ENCODE results near the gene ACOX3. TPM values are rescaled to one million over a fixed set of nuclear protein-coding genes. Genes with fewer than 3 reads are reported as not detected.
"Not testable (repeated sequence)": the region's sequence is repeated elsewhere in the genome, so short reads cannot be mapped to it uniquely, and the experiment has no call there.

ACOX3 gene
- total RNA-seq, 2 donors from 2014 or later = 32.8 to 66.1 TPM

DNA sequence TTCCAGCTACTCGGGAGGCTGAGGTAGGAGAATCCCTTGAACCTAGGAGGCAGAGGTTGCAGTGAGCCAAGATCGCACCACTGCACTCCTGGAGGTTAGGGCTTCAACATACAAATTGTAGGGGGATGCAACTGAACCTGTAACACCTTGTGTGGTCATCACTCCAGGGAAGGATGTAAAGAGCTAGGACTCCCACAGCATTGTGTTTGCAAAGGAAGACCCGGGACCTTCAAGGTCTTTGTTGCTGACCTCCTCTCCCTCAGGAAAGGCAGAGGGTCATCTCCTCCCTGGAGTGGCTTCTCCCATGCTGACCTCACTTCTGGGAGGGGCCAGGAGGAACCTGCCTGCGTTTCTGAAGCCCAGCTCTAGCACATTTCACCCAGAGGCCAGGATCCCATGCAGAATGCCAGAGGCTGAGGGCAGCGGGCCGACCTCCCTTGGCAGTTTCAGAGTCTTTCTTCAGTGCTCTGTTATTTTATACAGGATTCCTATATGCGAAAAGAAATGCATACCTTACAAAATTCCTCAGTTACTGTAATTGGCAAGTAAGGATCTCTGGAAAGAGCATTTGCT lies 90.8 kb downstream of the ACOX3 start:
- DNase-seq = no peak
- intact Hi-C loops (cut with DNase I) = no loop called here
- no peak for ATAC-seq

DNA sequence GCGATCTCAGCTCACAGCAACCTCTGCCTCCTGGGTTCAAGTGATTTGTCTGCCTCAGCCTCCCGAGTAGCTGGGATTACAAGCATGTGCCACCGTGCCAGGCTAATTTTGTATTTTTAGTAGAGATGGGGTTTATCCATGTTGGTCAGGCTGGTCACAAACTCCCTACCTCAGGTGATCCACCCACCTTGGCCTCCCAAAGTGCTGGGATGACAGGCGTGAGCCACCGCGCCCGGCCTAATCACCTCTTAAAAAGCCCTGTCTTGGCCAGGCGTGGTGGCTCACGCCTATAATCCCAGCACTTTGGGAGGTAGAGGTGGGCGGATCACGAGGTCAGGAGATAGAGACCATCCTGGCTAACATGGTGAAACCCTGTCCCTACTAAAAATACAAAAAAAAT lies 91.3 kb downstream of the ACOX3 start:
- ATAC-seq; intact Hi-C loops (cut with DNase I): not testable (repeated sequence)

GRCh38 chr4:8348071-8348470 lies 92.5 kb downstream of the ACOX3 start:
- no peak for DNase-seq

More for the DNA sequence above, 91.3 kb downstream of the ACOX3 start:
- not testable (repeated sequence) for DNase-seq

GRCh38 chr4:8347660-8348059 lies 92.9 kb downstream of the ACOX3 start:
- no peak for DNase-seq
- ATAC-seq = no peak
- intact Hi-C loops (cut with DNase I) = no loop called here

More at GRCh38 chr4:8348071-8348470, 92.5 kb downstream of the ACOX3 start:
- ATAC-seq = no peak
- intact Hi-C loops (cut with DNase I) = no loop called here

GRCh38 chr4:8346838-8347605 lies 93.5 kb downstream of the ACOX3 start:
- intact Hi-C loops (cut with DNase I) = no loop called here
- DNase-seq (no peak), ATAC-seq (peak; percentile 24 to 56)

DNA sequence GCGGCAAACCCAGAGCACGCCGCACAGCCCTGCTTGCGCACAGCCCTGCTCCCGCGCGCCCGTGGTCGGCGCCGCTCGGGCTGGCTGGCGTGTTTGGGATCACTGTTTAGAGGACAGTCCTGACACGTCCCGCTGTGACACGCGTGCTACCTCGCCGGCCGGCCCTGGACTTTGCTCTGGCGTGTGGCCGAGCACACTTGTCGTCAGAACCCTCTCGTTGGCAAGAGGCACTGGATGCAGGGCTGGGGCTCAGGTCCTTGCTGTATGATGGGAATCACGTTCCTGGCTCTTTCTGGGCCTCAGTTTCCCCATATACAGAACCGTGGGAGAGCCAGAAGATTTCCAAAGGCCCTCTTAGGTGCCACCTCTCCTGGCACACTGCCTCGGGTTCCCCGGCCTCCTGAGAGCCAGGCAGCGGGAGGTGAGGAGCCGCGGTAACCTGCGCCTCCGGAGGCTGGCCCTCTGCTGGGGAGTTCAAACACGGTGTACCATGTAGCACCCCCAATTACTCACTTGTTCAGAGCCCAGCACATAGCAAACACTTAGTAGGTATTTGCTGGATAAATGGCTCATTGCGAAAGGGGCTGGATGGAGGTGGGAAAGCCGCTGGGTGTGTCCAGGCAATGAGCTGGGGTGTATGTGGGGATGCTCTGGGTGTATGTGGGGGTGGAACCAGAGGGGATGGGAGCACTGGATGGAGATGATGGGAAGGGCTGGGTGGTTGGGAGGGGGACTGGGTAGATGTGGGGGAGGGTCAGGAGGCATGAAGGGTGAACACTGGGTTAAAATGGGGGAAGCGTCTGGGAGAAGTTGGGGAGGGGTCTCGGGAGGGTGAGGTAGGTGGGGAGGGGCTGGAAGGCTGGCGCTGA lies 94.3 kb downstream of the ACOX3 start:
- ATAC-seq = no peak
- no peak for DNase-seq
- intact Hi-C loops (cut with DNase I) = no loop called here

DNA sequence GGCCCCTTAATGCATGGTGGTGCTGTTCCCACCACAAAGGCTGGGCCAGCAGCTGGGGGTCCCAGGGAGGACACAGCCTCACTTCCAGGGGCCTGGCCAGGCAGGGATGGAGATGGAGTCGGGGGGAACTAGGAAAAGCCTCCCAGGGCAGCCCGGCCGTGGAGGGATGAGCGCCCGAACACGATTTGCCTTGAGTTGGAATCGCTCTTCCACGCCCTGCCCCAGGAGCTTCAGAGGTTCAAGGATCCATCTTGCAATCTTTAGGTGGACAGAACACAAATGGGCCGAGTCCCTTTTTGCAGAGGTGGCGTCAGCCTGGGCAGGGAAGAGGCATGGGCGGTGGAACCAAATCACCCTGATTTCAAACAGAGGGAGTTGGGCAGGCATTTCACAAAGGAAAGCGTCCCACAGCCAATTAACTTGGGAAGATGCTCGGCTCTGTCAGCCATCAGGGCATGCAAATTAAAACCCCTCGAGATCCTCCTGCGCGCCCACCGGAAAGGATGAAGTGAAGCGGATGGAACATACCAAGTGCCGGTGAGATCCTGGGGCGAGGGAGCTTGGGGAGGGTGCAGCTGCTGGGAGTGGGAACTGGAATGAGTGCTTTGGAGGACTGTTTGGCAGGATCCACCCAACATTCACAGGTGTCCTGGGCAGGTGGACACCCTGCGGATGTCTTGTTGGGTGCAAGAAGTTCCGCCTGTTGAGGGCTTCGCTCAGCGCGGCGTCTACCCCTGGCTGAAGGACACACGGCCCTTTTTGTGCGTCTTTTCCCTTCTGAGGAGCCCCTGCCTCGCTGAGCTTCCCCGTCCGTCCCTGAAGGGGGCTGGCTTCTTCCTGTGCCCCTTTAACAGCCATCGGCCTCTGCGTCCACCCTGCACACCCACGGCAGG lies 95.2 kb downstream of the ACOX3 start:
- no peak for ATAC-seq
- no peak for DNase-seq

GRCh38 chr4:8344377-8344776 lies 96.1 kb downstream of the ACOX3 start:
- intact Hi-C loops (cut with DNase I) = no loop called here
- ATAC-seq = no peak
- DNase-seq = no peak

More for the DNA sequence above, 95.2 kb downstream of the ACOX3 start:
- intact Hi-C loops (cut with DNase I) = no loop called here

DNA sequence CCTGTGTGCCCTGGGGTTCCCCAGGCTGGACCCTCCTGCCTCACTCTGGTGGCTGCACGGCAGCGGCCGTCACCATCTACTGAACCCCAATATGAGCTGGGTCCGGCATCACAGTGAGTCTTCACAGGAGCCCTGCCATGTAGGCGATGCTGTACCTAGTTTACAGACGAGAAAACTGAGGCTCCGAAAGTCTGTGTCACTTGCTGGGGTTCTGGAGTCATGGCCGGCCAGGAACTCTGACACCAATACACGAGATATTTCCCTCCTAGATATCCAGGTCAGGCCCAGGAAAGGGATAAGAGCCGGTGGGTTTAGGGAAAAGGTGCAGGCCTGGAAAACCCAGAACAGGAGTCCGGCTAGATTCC lies 96.6 kb downstream of the ACOX3 start:
- DNase-seq (no peak), ATAC-seq (no peak)
- intact Hi-C loops (cut with DNase I) = no loop called here

DNA sequence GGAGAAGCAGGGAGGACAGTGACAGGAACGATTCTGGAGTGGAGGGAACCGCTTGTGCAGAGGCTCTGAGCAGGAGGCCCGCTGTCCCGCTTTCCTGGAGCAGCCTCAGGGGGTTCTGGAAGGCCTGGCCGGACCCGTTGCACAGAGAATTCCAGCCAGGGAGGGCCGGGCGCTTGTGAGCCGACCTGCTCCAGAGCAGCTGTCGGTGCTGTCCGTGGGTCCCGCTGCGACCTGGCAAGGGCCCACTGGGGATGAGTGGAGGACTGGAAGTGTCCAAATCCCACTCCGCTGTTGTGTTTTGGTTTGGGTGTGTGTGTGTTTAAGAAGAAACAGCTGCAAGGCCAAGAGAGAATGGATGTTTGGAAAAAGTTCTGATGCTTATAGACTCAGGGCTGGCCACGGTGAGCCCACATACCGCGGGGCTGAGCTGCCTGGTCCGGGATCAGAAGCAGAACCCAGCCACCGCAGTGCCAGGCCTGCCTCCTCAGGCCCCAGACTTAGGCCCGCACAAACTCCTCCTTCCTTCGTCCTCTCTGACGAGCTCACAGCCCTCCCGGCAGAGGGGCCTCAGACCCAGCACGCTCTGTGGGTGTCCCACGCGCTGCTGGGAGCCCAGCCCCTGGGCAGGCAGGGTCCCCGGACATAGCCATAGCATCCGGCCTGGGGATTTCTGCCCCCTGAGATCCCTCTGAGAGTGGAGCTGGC lies 97.1 kb downstream of the ACOX3 start:
- DNase-seq (no peak), ATAC-seq (no peak)
- intact Hi-C loops (cut with DNase I) = no loop called here

DNA sequence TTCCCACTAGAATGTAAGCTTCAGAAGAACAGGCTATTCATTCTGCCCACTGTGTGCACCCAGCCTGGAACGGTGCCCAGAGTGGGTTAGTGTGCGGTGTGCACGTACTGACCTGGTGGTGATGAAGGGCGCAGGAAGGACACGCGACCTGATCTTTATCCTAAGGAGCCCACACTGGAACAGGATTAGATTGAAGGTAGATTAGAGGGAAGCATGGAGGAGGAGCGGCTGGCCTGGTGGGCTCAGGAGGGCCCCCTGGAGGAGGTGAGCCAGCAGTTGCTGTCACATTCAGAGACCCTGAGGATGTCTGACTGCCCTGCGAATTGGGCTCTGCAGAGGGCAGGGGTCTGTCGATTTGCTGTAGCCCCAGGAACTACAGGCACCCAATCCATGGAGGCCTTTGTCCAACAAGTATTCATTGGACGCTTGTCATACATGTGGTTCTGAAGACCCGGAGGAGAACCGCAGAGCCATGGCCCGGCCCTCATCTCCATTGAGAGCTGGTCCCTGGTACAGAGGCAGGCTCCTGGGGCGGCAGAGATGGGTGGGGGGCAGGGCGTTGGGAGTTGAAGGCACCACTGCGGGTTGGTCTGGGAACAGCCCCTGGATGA lies 97.8 kb downstream of the ACOX3 start:
- DNase-seq = no peak
- ATAC-seq = no peak
- intact Hi-C loops (cut with DNase I) = no loop called here

DNA sequence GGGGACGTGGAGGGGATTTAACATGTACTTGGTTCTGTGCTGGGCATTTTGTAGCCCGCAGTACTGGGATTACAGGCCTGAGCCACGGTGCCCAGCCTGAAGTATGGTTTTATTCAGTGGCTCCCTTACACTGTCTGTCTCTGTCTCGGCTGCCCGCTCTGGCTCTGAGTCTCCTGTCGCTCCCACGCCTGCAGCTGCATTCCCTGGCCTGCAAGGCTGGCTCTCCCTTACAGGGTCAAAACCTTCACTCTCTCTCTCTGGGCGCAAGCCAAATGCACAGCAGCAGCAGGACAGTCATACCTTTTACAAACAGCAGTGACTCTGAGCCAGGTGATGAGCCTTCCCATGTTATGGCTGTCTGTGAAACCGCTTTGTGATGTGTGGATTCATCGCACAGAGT lies 98.8 kb downstream of the ACOX3 start:
- peak; percentile 66 to 79 for ATAC-seq
- peak; percentile 67 for DNase-seq
- intact Hi-C loops (cut with DNase I) = no loop called here

- ATAC-seq; intact Hi-C loops (cut with DNase I); DNase-seq: not testable (repeated sequence)
These were observed 99.2 kb downstream of the ACOX3 start for GRCh38 chr4:8341281-8341680.

DNA sequence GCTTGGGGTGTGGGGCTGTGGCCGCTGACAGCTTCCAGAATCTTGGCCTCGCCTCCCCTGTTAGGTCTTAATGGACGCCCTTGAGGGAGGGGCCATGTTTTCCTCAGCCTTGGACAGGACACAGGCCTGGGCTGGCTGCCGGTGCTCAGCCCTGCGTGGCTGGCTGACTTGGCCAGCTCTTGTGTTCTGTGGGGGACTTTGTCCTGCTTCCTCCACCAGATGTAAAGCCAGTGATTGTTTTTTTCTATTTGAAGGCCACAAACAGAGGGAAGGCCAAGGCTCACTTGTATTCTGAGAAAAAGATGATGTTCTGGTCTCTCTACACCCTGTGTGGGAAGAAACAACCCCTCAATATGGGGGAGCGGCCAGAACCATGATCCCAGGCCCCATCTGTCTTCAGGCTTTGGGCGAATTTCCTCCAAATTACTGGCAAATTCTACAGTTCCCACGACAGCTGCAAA lies 99.7 kb downstream of the ACOX3 start:
- ATAC-seq = peak; percentile 93 to 96
- intact Hi-C loops (cut with DNase I) = no loop called here
- DNase-seq = peak; percentile 85

DNA sequence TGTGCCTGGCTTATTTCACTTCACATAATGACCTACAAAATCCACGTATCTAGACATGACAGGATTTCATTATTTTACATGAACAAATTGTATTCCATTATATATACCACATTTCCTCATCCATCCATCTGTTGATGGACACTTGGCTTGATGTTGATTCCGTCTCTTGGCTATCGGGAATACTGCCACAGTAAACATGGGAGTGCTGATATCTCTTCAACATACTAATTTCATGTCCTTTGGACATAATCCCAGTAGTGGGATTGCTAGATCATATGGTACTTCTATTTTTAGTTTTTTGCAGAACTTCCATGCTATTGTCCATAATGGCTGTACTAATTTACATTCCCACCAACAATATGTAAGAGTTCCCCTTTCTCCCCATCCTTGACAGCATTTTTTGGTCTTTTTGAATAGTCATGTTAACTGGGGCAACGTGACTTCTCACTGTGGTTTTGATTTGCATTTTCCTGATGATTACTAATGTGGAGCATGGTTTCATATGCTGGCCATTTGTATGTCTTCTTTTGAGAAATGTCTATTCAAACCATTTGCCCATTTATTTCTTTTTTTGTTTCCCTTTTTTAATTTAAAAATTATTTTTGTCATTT lies 102.1 kb downstream of the ACOX3 start:
- DNase-seq = no peak
- intact Hi-C loops (cut with DNase I) = no loop called here
- no peak for ATAC-seq

DNA sequence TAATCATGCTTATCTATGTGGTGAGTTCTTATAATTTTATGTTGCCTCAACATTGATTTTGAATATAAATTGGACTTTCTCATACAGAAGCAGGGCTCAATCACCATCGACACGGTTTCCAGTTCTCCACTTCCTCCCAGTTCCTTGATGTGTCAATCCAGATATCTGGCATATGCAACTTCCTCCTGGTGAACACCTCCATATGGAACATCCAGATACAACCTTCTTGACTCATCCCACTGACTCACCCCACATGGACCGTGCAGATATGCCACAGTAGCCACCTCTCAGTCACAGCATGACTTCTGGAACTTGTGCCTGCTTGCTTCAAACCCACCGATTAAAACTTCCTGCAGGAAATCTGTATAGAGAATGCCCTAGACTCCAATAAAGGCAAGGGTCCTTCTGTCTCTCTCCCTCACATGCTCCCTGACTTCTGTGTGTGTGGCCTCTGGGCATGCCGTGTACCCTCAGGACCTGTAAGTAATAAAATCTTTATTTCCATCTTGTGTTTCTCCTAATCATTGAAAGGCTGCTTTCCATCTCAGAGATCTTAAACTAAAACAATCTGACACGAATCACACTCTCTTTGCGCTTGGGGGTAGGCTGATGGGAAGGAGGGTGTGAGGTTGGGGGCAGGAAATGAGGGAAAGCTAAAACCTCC lies 104.0 kb downstream of the ACOX3 start:
- no peak for DNase-seq

GRCh38 chr4:8335848-8336247 lies 104.7 kb downstream of the ACOX3 start:
- ATAC-seq = no peak
- intact Hi-C loops (cut with DNase I) = no loop called here
- DNase-seq = no peak

More for the DNA sequence above, 104.0 kb downstream of the ACOX3 start:
- ATAC-seq = no peak
- intact Hi-C loops (cut with DNase I) = no loop called here
